HEK293 (cell line): ENCODE measurements around the gene PDE9A.

ENCODE experiments used
- CTCF ChIA-PET: fragments of 350-600 bp; formaldehyde crosslinking; extraction: SDS; loops from one replicate; lab custom pipeline; 2021; ENCODE audit warnings: antibody characterized with exemption; lab: Yijun Ruan, JAX
- POLR2A ChIA-PET: fragments of 300-600 bp; formaldehyde crosslinking; extraction: SDS; loops from one replicate; lab custom pipeline; 2020; ENCODE audit warnings: antibody characterized with exemption, inconsistent platforms; lab: Yijun Ruan, JAX
- H3K27ac ChIP-seq: fragments of 200-500 bp; sonication (Bioruptor generic); 2 replicates; pipeline ENCODE4 v1.5.1; 2014; ENCODE audit warnings: low read depth, low read length, control low read depth, inconsistent platforms; ENCODE audit errors: extremely low read depth
- H3K36me3 ChIP-seq, 2 experiments: fragments of 200-500 bp in 1 of 2; sonication (Bioruptor generic) in 1 of 2; 1 replicate in 1 of 2; 2 replicates in 1 of 2; pipeline ENCODE4 v1.5.1; 2014 to 2017; ENCODE audit warnings: inconsistent platforms in 2 of 2, low read length in 2 of 2; ENCODE audit not compliant: control insufficient read depth in 2 of 2, insufficient read depth in 1 of 2
- H3K4me1 ChIP-seq: fragments of 200-500 bp; sonication (Bioruptor generic); 2 replicates; pipeline ENCODE4 v1.5.1; 2014; ENCODE audit warnings: mild to moderate bottlenecking, low read length, inconsistent platforms; ENCODE audit not compliant: control insufficient read depth, insufficient read depth
- H3K4me3 ChIP-seq: 2 replicates; pipeline ENCODE4 v1.5.1; 2011; ENCODE audit warnings: low read depth, mild to moderate bottlenecking, control low read depth, low read length, moderate library complexity
- H3K9me3 ChIP-seq: fragments of 200-500 bp; sonication (Bioruptor generic); 2 replicates; pipeline ENCODE4 v1.5.1; 2014; ENCODE audit warnings: low read depth, low read length, inconsistent platforms; ENCODE audit not compliant: control insufficient read depth, insufficient read depth
- ATF2 ChIP-seq: fragments of 450-650 bp; formaldehyde crosslinking; IDR thresholded peaks from 2 replicates; pipeline ENCODE4 v1.5.1; 2016; ENCODE audit warnings: missing biosample characterization, missing genetic modification characterization, low read depth
- CTCF ChIP-seq: fragments of 450-650 bp; formaldehyde crosslinking; IDR thresholded peaks from 2 replicates; pipeline ENCODE4 v1.5.1; 2016; ENCODE audit warnings: missing biosample characterization, missing genetic modification characterization
- GLIS1 ChIP-seq: fragments of 450-650 bp; formaldehyde crosslinking; IDR thresholded peaks from 2 replicates; pipeline ENCODE4 v1.5.1; 2016; ENCODE audit warnings: missing biosample characterization, missing genetic modification characterization
- KLF17 ChIP-seq: fragments of 450-650 bp; formaldehyde crosslinking; IDR thresholded peaks from 2 replicates; pipeline ENCODE4 v1.5.1; 2016; ENCODE audit warnings: missing biosample characterization, missing genetic modification characterization
- OVOL3 ChIP-seq: fragments of 450-650 bp; formaldehyde crosslinking; IDR thresholded peaks from 2 replicates; pipeline ENCODE4 v1.5.1; 2016; ENCODE audit warnings: missing biosample characterization, missing genetic modification characterization
- SCRT2 ChIP-seq: fragments of 450-650 bp; formaldehyde crosslinking; IDR thresholded peaks from 2 replicates; pipeline ENCODE4 v1.5.1; 2016; ENCODE audit warnings: missing biosample characterization, missing genetic modification characterization
- YY2 ChIP-seq: fragments of 450-650 bp; formaldehyde crosslinking; IDR thresholded peaks from 2 replicates; pipeline ENCODE4 v1.5.1; 2016; ENCODE audit warnings: missing biosample characterization, missing genetic modification characterization
- ZBTB10 ChIP-seq: fragments of 450-650 bp; formaldehyde crosslinking; IDR thresholded peaks from 2 replicates; pipeline ENCODE4 v1.5.1; 2016; ENCODE audit warnings: missing biosample characterization, missing genetic modification characterization
- ZBTB8A ChIP-seq: fragments of 450-650 bp; formaldehyde crosslinking; IDR thresholded peaks from 2 replicates; pipeline ENCODE4 v1.5.1; 2016; ENCODE audit warnings: missing biosample characterization, missing genetic modification characterization
- ZIC2 ChIP-seq: fragments of 450-650 bp; formaldehyde crosslinking; IDR thresholded peaks from 2 replicates; pipeline ENCODE4 v1.5.1; 2016; ENCODE audit warnings: missing biosample characterization, missing genetic modification characterization
- ZNF140 ChIP-seq: fragments of 450-650 bp; formaldehyde crosslinking; IDR thresholded peaks from 2 replicates; pipeline ENCODE4 v1.5.1; 2016; ENCODE audit warnings: missing biosample characterization, missing genetic modification characterization
- ZNF202 ChIP-seq: fragments of 450-650 bp; formaldehyde crosslinking; IDR thresholded peaks from 2 replicates; pipeline ENCODE4 v1.5.1; 2016; ENCODE audit warnings: missing biosample characterization, missing genetic modification characterization, borderline replicate concordance
- ZNF24 ChIP-seq: fragments of 450-650 bp; formaldehyde crosslinking; IDR thresholded peaks from 2 replicates; pipeline ENCODE4 v1.5.1; 2016; ENCODE audit warnings: missing biosample characterization, missing genetic modification characterization
- ZNF302 ChIP-seq: fragments of 450-650 bp; formaldehyde crosslinking; IDR thresholded peaks from 2 replicates; pipeline ENCODE4 v1.5.1; 2016; ENCODE audit warnings: missing biosample characterization, missing genetic modification characterization, low read depth
- ZNF324 ChIP-seq: fragments of 450-650 bp; formaldehyde crosslinking; IDR thresholded peaks from 2 replicates; pipeline ENCODE4 v1.5.1; 2016; ENCODE audit warnings: missing biosample characterization, missing genetic modification characterization
- ZNF398 ChIP-seq: fragments of 450-650 bp; formaldehyde crosslinking; IDR thresholded peaks from 2 replicates; pipeline ENCODE4 v1.5.1; 2017; ENCODE audit warnings: missing biosample characterization, missing genetic modification characterization
- ZNF449 ChIP-seq: fragments of 450-650 bp; formaldehyde crosslinking; IDR thresholded peaks from 2 replicates; pipeline ENCODE4 v1.5.1; 2017; ENCODE audit warnings: missing biosample characterization, mild to moderate bottlenecking, missing genetic modification characterization, moderate library complexity
- ZNF530 ChIP-seq: fragments of 450-650 bp; formaldehyde crosslinking; IDR thresholded peaks from 2 replicates; pipeline ENCODE4 v1.5.1; 2016; ENCODE audit warnings: low read depth, missing biosample characterization, missing genetic modification characterization
- ZNF623 ChIP-seq: fragments of 450-650 bp; formaldehyde crosslinking; IDR thresholded peaks from 2 replicates; pipeline ENCODE4 v1.5.1; 2016; ENCODE audit warnings: missing biosample characterization, missing genetic modification characterization
- ZNF670 ChIP-seq: fragments of 450-650 bp; formaldehyde crosslinking; IDR thresholded peaks from 2 replicates; pipeline ENCODE4 v1.5.1; 2016; ENCODE audit warnings: missing biosample characterization, missing genetic modification characterization, low read depth
- ZNF791 ChIP-seq: fragments of 450-650 bp; formaldehyde crosslinking; IDR thresholded peaks from 2 replicates; pipeline ENCODE4 v1.5.1; 2016; ENCODE audit warnings: missing biosample characterization, missing genetic modification characterization

Gene PDE9A

GRCh38 chr21:42701706-42702456 lies 48.5 kb downstream of the PDE9A start (continued):
- TF ChIP-seq ZNF398 (tag by site-specific recombination): no peak
- TF ChIP-seq YY2 (tag by site-specific recombination): no peak
- TF ChIP-seq ZBTB10 (tag by site-specific recombination): no peak
- no peak for TF ChIP-seq GLIS1 (tag by site-specific recombination)
- no peak for TF ChIP-seq ZIC2 (tag by site-specific recombination)
- TF ChIP-seq ZNF670 (tag by site-specific recombination): no peak
- TF ChIP-seq ZBTB8A (tag by site-specific recombination): no peak
- no peak for TF ChIP-seq ZNF530
- TF ChIP-seq SCRT2 (tag by site-specific recombination): no peak
- TF ChIP-seq ZNF791 (tag by site-specific recombination): peak; percentile 95
- no peak for TF ChIP-seq OVOL3 (tag by site-specific recombination)

- Histone ChIP-seq H3K4me1 (no peaks in the 10 kb centered on the region), H3K9me3 (no peaks in the 10 kb centered on the region)
- TF ChIP-seq ATF2 (tag by site-specific recombination) (peak; percentile 58; the same call in 1 of the 2 replicates), CTCF (no peak)
- TF ChIP-seq, all 188 proteins: peak for 1
- Histone ChIP-seq H3K4me3 (no peak overlapping the region), H3K36me3 (peaks cover 0 to 10% of the 10 kb centered on the region in 2 experiments; a peak in 2 of 3 replicates), H3K27ac (no peak overlapping the region)
- CTCF ChIA-PET: interaction anchor here (0.8 kb wide), 1 partner anchor 115 kb away, joined by 4 read pairs; no protein-coding TSS in a partner anchor
- POLR2A ChIA-PET: no interaction called here
These were observed 49.3 kb downstream of the PDE9A start for GRCh38 chr21:42702720-42703119.

GRCh38 chr21:42703136-42703908 lies 49.9 kb downstream of the PDE9A start:
- Histone ChIP-seq H3K27ac (no peak overlapping the region), H3K4me1 (no peaks in the 10 kb centered on the region), H3K4me3 (no peak overlapping the region), H3K9me3 (no peaks in the 10 kb centered on the region), H3K36me3 (peaks cover 0 to 6% of the 10 kb centered on the region in 2 experiments; a peak in 2 of 3 replicates)
- ChIA-PET CTCF (no interaction called here), POLR2A (no interaction called here)
- TF ChIP-seq ZNF623 (tag by site-specific recombination) (no peak), ZNF24 (no peak), YY2 (tag by site-specific recombination) (no peak), ZNF324 (tag by site-specific recombination) (no peak), ZNF449 (tag by site-specific recombination) (no peak), KLF17 (tag by site-specific recombination) (no peak), ZNF302 (tag by site-specific recombination) (no peak), ZNF140 (tag by site-specific recombination) (no peak), ZNF202 (tag by site-specific recombination) (no peak)
